Astrocyte (in vitro differentiated cells and primary cell): ENCODE data around the gene ZCCHC8.
"Not testable (repeated sequence)": the region's sequence is repeated elsewhere in the genome, so short reads cannot be mapped to it uniquely, and the experiment has no call there.

Source experiments
- EZH2 ChIP-seq: IDR thresholded peaks from 2 replicates; pipeline ENCODE4 v1.6.1; 2012; ENCODE audit warnings: mild to moderate bottlenecking, low read length, inconsistent platforms; ENCODE audit not compliant: insufficient read depth
- TF ChIP-seq, protein P1 (sequence below): IDR thresholded peaks from 2 replicates; pipeline ENCODE4 v1.5.1; 2011; ENCODE audit warnings: low read depth, mild to moderate bottlenecking, inconsistent platforms, low read length, moderate library complexity; ENCODE audit not compliant: insufficient read depth

DNA sequence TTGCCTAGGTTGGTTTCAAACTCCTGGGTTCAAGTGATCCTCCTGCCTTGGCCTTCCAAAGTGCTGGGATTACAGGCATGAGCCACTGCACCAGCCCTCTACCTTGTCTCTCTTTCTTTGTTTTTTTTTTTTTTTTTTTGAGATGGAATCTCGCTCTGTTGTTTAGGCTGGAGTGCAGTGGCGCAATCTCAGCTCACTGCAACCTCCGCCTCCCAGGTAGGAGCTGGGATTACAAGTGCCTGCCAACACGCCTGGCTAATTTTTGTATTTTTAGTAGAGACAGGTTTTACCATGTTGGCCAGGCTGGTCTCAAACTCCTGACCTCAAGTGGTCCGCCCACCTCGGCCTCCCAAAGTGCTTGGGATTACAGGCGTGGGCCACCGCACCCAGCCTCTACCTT is 61.9 kb downstream of the ZCCHC8 start:
- TF ChIP-seq, protein P1, sequence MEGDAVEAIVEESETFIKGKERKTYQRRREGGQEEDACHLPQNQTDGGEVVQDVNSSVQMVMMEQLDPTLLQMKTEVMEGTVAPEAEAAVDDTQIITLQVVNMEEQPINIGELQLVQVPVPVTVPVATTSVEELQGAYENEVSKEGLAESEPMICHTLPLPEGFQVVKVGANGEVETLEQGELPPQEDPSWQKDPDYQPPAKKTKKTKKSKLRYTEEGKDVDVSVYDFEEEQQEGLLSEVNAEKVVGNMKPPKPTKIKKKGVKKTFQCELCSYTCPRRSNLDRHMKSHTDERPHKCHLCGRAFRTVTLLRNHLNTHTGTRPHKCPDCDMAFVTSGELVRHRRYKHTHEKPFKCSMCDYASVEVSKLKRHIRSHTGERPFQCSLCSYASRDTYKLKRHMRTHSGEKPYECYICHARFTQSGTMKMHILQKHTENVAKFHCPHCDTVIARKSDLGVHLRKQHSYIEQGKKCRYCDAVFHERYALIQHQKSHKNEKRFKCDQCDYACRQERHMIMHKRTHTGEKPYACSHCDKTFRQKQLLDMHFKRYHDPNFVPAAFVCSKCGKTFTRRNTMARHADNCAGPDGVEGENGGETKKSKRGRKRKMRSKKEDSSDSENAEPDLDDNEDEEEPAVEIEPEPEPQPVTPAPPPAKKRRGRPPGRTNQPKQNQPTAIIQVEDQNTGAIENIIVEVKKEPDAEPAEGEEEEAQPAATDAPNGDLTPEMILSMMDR, result not testable (repeated sequence)
- not testable (repeated sequence) for TF ChIP-seq EZH2
